ENCODE measurements around the gene ACE.

ACE gene

GRCh38 chr17:63490858-63491400, 14.1 kb downstream of the ACE start:
- DNase-seq (ENCODE audit: low read depth), result no peak
- H3K4me3 ChIP-seq (ENCODE audit: low read depth, low read length), result no peak overlapping the region
- TF ChIP-seq CTCF (IDR thresholded peaks at IDR 0.05; ENCODE audit: control insufficient read depth, extremely low read depth, insufficient read depth), result no peak

- no peak for TF ChIP-seq CTCF (IDR thresholded peaks at IDR 0.05; ENCODE audit: control insufficient read depth, extremely low read depth, insufficient read depth)
- H3K4me3 ChIP-seq (ENCODE audit: low read depth, low read length), result no peak overlapping the region
- DNase-seq (ENCODE audit: low read depth), result no peak
Observed at GRCh38 chr17:63491413-63491812, 14.6 kb downstream of the ACE start.

- TF ChIP-seq CTCF (IDR thresholded peaks at IDR 0.05; ENCODE audit: control insufficient read depth, extremely low read depth, insufficient read depth), result no peak
- H3K4me3 ChIP-seq (ENCODE audit: low read depth, low read length), result no peak overlapping the region
- DNase-seq (ENCODE audit: low read depth), result no peak
Observed at GRCh38 chr17:63491977-63492618, 15.2 kb downstream of the ACE start.

GRCh38 chr17:63492940-63493339, 16.1 kb downstream of the ACE start:
- no peak for DNase-seq (ENCODE audit: low read depth)
- no peak overlapping the region for H3K4me3 ChIP-seq (ENCODE audit: low read depth, low read length)
- TF ChIP-seq CTCF (IDR thresholded peaks at IDR 0.05; ENCODE audit: control insufficient read depth, extremely low read depth, insufficient read depth), result no peak

GRCh38 chr17:63493411-63493810, 16.6 kb downstream of the ACE start:
- H3K4me3 ChIP-seq (ENCODE audit: low read depth, low read length), result no peak overlapping the region
- no peak for TF ChIP-seq CTCF (IDR thresholded peaks at IDR 0.05; ENCODE audit: control insufficient read depth, extremely low read depth, insufficient read depth)
- DNase-seq (ENCODE audit: low read depth), result no peak

GRCh38 chr17:63494300-63494928, 17.6 kb downstream of the ACE start:
- no peak overlapping the region for H3K4me3 ChIP-seq (ENCODE audit: low read depth, low read length)
- TF ChIP-seq CTCF (IDR thresholded peaks at IDR 0.05; ENCODE audit: control insufficient read depth, extremely low read depth, insufficient read depth), result no peak
- no peak for DNase-seq (ENCODE audit: low read depth)
